NCI-H1436 treated with DMSO at 0.1 percent for 48 hours (cell line): ENCODE results near the gene SORCS1.

Experiments used
- DNase-seq: peaks from one replicate; lab custom pipeline; 2025; lab: John Stamatoyannopoulos, UW

The SORCS1 gene

DNA sequence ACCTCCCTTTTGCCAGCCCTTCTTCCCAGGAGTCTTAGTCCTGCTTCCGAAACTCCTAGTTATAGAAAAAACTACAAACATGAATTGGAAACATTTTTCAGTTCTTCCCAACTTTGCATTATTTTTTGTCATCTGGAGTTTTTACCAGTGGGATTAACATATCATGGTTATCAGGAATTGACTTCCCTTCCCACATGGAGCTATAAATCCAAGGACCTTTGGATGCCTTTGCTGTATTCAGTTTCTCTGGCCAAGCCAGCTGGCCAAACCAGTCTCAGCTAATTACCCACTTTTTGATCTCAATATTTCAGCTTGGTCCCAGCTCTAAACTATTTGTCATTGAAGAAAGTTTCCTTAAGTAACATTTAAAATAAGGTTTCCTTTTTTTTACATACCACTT, 570.6 kb downstream of the SORCS1 start:
- DNase-seq, result no peak

DNA sequence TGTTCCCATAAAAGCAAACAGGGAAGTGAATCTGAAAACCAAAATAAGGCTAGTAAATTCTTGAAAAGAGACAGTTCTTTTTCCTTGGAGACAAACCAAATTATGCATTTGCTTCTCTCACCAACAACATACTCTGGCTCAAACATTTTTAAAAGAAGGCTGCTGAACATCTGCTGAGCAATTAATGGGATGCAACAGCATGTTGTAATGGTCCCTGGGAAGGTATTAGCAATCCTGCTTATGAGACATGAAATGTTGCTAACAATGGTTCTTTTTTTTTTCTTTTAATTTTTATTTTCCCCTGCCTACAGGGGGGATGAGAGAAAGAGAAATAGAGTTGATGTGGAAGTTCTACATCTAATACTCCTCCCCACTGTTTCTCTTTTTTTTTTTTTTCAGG, 572.1 kb downstream of the SORCS1 start:
- no peak for DNase-seq

DNA sequence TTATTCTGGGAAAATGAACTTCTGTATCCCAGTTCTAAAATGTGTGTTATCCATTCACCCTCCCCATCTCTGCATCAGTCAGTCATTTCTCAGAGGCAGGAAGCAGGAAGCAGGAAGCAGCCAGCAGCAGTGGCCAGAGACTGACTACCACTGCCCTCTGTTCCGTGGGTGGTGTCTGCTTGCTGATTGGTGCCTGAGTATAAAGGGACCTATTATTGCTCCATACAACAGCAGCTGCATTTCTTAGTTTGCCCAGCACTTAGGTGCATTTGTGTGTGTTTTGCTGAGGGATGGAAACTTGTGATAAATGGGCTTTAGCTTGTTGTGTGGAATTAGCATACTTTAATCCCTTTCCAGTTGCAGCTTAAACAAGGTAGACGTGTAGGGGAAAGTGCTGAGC, 582.2 kb downstream of the SORCS1 start:
- no peak for DNase-seq

DNA sequence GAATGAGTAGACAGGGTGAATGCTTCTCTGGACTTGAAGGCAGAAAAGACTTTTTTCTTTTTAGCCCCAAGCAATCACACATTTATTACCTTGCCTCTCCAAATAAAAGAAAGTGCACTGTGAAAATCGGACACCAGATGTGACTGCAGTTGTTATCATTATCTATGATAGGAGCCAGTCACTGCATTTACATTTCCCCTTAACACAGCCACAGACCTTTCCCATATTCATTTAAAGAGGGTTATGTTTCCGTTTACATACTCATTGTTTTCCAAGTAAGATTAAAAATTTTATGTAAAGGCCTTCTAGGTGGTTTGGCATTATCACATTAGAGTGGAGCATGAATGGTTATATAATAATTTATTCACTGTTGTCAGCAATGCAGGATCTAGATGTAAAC, 586.8 kb downstream of the SORCS1 start:
- no peak for DNase-seq

DNA sequence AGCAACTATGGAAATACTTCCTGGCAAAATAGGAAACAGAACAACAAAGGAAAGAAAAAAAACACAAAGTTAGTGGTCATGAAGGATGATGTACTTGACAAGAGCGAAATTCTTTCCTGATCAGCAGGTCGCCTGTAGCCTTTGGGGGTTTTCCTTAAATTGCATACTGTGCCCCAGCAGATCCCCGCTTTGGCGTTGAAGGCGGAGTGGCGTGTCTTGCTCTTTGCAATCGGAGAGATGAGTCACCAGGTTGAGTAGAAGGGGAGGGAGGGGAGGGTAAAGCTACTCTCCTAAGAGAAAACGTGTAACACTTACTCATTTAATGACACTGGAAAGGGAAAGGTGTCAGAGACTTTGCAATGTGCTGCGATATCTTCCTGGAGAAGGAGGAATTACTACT, 587.2 kb downstream of the SORCS1 start:
- no peak for DNase-seq

DNA sequence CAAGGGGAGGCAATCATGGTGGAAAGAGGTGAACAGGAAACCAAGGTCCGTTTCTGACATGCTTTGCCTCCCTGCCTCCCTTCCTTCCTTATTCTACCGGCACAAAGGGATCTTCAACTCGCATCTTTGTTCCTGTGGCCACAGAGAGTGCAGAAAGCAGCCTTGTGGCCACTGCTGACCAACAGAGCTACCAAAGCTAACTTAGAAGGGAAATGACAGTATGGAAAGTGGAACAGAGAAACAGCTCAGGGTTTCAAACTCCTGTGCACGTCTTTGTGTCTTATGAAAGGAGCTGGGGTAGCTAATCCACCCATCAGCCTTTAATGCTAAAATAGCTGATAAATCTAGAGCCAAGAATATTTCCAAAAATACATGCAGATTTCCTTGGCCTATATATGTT, 588.0 kb downstream of the SORCS1 start:
- DNase-seq, result no peak

DNA sequence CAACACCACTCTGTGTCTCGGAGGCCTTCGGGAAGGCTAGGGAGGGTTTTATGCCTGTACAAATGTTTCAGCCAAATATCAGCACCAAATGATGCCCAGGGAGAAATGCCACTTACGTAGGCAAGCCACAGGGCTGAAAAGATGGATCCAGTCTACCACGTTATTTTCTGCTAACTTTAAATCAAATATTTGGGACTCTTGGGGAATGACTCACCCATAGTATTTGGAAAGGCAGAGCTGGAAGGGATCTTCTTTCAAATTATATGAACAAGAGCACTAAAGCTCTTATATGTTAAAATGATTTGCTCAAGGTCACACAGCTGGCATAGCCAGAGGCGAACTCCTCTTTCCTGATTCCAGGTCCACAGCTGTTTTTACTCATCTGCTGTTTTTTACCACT, 591.4 kb downstream of the SORCS1 start:
- no peak for DNase-seq

DNA sequence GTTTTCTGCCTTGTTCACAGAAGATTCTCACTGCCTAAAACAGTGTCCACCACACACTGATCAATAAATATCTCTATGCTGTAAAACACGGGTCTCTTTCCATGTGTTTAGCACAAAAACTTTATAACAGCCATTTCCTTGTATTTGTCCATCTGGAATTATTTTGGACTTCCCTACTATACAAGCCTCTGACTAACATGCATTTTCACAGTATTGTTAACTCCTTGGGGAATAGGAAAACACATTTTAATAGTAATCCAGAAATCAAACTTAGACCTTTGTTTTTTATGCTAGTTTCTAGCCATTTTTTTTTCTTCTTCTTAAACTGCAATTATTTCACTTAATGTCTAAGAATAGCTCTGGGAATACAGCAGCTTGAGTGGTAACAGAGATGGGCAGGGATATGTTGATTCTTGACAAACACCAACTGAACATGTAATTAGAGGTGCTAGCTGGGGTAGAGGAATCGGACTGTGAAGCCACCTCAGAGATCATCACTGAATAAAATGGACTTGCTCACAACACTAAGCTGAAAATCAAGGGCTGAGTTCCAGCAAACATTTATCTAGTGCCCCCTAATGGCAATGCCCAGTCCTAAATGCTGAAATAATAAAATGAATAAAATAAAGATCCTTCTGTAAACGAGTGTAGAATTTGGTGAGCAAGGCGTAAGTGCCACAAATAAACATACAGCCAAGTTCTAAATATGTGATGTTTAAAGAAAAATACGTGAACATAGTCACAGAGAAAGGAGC, 593.1 kb downstream of the SORCS1 start:
- no peak for DNase-seq

DNA sequence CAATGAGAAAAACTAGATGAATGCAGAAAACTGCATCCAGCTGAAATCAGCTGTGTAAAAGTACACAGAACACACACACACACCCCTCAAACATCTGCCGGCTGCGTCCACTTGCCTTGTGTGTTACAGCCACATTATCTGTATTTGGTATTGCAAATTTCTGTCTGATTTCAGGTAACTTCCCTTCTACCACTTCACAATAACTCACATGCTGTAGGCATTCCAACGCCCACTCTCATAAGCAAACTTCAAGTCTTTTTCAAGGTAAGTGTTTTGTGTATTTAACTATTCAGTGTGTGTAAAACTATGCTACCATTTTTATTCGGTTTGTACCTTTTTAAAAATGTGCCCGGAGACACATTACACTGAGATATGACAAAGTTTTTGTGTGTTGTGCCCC, 594.2 kb downstream of the SORCS1 start:
- DNase-seq, result no peak

DNA sequence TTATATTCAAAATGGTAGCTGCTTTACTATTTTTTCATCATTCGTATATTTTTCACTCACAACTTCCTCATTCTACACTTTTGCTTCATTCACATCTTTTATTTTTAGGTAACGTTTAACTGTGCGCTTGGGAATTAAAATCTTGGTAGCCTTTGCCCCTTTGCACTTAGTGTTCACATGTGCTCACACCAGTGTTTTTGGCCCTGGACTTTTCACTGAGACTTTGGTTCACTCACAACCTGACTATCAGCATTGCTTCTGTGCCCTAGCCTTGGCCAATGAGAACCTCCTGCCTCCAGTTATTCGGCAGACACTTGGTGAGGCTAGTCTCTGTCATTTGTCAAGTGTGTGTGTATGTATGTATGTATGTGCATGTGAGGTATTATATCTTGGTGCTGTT, 596.9 kb downstream of the SORCS1 start:
- DNase-seq, result no peak

DNA sequence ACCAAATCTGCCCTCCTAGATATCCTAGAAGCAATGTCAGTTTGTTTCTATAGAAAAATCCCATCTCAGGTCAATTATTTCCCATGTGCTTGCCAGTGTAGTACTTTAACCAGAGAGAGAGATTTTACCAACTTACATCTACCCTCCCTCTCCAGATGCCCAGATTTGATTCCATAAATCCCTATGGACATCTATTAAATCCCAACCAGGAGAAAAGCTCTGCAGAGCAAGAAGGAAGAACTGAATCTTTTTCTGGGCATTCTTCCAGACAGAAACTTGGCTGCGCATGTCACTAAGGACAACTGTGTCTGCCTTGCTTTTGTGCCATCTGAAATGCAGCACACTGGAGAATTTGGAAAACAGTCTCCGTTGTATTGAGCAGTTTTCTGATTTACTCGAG, 597.6 kb downstream of the SORCS1 start:
- DNase-seq, result no peak

DNA sequence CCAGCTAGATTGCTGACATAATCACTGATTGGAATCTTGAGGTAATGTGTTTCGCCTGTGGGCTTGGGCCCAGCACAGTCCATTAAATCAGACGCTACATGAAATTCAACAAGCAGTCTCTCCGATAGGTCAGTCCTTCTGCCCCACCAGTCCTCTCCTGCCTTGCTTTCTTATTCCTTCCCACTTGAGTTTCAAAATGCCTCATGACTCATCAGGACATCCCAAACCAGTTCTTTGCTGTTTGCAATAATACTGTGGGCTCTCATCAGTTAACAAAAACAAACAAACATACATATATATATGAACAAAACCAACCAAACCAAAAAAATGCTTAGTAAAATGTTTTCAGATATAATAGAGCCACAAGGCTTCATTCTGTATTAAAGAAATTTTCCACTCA, 599.0 kb downstream of the SORCS1 start:
- DNase-seq, result no peak

DNA sequence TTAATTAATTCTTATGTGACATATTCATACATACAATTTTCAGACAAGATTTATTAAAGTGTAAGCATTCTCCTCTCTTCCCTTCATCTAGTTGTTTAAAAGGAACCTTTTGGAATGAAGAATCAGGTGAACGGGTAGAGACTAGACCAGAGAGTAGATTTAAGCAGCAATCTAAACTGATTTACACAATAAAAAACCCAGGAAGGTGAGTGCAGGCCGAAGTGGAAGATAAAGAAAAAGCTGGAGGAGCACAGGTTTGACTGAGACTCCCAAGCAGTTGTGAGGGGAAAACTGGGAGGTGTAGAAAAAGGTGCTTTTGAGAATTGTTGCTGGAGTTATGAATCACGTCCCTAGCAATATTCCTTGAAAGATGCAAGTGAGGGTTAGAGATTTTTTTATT, 601.1 kb downstream of the SORCS1 start:
- DNase-seq, result no peak

DNA sequence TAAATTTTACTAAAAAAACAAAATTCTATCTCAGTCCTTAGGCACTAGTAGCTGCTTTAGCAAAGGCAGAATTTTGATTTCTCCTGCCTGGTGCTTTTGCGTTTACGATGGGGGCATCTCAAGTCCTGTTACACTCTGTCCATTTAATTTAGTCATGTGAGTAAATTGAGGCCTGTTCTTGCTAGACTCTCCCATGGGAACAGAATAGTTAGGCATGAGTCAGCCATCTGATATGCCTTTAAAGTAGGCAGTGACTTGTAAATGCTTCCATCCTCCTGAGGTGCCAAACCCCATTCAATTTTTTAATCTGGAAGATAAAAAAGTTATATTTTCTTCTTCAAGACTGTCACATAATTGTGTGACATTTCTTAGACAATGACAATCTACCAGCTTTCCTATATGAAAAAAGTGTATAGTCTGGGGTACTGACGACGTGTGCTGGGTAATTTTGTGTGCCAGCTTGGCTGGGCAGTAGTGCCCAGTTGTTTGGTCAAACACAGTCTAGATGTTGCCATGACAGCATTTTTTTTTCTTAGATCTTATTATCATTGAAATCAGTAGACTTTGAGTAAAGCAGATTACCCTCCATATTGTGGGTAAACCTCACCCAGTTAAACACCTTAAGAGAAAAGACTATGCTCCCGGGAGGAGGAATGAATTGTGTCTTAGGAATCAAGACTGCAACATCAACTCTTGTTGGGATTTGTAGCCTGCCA, 603.4 kb downstream of the SORCS1 start:
- no peak for DNase-seq

DNA sequence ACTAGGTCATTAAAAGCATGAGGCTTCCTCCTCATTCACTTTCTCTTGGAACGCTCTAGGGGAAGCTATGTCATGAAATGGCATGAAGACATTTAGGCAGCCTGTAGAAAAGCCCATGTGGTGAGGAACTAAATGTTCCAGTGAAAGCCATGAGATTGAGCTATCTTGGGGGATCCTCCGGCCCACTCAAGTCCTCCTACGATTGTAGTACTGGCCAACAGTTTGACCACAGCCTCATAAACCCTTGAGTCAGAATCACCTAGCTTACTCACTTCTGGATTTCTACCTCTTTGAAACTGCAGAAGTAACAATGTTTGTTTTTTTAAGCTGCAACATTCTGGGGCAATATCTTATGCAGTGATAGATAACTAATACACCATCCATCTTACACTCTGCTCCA, 605.1 kb downstream of the SORCS1 start:
- DNase-seq, result no peak

DNA sequence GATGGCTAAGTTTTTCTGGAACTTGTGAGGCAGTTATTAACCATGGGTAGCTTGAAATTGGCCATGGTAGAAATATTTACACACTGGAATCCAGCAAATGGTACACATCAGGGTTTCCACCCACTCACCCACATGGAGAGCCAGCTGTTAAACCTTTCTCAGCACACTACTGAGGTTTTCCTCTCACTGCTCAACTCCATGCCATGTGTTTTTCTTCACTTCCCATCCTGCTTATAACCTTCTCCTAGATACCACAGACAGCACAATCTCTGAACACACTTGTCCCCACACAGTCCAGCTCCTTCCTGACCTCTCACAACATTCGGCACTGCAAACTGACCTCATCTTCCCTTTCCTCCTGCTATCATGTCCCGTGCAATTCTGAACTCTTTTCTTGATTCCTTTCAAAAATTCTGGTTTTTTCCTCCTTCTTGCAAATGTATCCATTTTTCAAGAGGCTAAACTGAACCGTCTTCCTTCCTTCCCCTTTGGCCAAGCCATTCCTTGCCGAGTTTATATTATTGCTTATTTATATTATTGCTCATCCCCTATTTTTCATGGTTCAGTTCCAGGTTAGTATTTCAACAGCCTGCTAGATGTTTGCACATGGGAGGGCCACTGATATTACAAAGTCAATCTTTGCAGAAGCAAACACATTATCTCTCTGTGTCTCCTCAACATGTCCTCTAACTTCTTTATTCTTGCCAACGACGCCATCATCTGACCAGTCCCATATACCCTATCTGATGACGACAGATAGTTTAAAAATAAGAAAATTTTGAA, 606.4 kb downstream of the SORCS1 start:
- DNase-seq, result no peak

DNA sequence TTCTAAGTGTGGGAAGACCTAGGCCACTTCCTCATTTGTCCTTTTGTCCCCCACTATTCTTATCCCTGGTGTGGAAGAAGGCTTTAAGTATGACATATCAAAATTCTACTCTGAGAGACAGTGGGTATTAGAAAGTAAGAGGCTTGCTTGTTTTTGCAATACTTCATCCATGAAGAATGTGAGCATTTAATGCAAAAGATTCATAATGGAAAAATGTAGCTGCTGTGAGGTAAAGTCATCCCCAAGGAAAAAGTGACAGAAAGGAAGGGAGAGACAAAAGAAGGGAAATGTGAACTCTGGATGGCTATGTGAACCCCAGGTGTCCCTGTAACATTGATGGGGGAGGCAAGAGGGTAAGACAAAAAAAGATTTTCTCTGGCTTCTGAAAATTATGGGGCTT, 607.5 kb downstream of the SORCS1 start:
- DNase-seq, result no peak

DNA sequence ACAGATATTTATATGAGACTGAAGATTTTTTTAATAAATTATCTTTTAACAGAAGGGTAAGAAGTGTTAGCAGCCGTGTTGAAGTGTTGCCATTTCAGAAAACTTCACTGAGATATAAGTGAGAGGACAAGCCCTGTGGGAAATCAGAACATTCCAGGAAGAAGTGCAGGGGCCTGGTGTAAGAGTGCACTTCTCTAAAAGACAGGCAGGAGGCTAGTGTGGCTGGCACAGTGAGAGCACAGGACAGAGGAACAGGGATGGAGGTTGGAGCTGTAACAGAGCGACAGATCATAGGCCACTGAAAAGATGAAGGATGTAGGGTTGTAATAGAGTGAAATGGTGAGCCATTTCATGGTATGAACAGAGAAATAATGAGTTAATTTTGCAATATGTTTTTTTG, 608.9 kb downstream of the SORCS1 start:
- DNase-seq, result no peak

DNA sequence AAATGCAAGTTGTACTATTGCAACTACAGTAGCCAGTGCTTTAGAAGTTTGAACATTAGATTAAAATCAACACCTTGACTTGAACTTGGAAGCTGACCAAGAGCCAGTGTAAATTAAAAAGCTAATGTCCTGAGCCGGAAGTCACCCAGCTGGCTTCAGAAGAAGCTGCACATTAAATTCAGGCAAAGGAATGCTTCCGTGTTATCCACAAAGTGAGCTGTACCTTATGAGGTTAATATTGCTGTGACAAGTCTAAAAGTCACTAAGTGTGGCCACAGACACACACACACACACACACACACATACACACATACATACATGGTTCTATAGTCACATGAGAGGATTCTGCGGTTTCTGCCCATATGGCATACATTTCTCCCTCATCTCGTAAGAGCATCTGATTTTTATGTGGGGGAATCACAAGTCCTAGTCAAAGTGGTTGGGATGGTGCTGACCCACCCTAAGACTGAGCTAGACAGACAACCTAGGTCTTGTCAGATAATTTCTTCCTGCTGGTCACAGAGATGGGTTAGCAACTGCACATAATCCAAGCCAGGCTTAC, 612.9 kb downstream of the SORCS1 start:
- DNase-seq, result no peak

DNA sequence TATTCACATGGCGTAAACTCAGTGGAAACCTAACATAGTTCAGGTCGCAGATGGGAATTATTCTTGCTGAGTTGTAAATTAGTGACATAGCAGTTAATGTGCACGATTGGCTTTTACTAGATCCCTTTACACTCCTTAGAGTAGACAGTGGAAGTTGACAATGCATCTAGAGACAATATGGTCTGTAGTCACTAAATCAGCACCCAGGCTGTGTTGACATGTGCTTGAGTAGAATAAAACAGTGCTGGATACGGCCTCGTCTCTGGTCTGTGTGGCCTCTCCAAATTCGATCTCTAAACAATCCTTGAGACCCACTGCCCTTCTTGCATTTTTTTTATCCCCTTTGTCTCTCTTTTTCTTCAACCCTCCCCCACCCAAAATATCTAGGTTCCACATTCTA, 615.7 kb downstream of the SORCS1 start:
- no peak for DNase-seq

DNA sequence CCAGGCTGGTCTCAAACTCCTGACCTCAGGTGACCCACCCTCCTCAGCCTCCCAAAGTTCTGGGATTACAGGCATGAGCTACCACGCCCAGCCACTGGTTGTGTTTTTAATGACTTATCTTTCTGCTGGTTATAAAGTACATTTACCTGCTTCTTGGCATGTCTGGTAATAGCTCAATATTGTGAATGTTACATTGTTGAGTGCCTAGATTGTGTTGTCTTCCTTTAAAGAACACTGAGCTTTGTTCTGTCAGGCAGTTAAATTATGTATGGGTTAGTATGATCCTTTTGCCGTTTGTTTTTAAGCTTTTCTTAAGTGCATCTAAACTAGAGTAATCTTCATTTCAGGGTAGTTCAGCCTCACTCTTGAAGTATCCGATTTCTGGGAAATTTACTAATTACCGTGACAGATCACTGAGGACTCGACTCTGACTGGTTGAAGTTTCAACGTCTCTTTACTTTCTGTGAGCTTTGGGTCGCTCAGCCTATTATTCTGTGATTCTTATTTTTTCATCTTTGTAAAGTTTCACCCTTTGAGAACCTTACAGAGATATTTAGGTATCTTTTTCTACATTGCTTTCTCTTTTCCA, 617.4 kb downstream of the SORCS1 start:
- DNase-seq, result no peak

DNA sequence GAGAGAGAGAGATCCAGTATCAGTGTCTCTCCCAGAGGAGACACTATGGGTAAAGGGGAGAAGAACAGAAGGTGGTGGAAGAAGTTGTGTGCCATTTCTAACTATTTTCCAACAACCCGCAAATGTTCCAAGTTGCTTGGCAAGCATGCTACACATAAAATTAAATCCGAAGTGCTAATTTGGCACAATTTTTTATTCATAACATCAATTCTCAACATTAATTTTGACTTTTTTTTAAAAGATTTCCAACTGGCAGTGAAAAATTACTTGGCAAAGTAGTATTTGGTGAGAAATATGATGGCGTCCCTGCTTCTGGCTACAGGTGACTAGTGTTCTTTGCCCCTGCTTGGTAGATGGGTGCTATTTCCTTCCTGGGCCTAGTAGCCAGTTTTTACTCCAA, 622.0 kb downstream of the SORCS1 start:
- no peak for DNase-seq
